ENCODE data around the gene CACNA1B.

DNA sequence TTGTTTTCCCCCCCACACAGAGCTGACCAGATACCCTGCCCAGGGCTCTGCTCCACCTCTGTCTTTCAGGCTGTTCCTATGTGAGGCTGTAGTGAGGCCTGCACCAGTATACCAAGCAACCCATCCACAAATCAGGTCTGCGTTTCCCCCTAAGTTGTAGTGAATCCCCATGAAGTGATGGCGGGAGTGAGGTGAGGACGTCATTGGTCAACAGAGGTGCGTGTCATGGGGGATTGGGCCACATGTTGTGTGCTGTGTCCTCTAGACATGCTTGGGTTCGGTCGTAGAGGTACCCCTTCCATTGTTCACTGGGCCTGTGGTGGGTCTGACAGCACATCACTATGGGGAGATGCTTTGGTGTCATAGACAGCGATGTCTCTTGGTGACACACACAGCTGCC lies 184.6 kb downstream of the CACNA1B start:
- no peak for TF ChIP-seq POLR2AphosphoS5 (IDR thresholded peaks at IDR 0.05; ENCODE audit: low read depth, low read length)
- no peak for TF ChIP-seq POLR2A (IDR thresholded peaks at IDR 0.05; ENCODE audit: low read depth, low read length)
- no peak for TF ChIP-seq PAX5 (IDR thresholded peaks at IDR 0.05; ENCODE audit: insufficient read depth, low read length, severe bottlenecking)
- TF ChIP-seq SPI1 (IDR thresholded peaks at IDR 0.05; ENCODE audit: low read depth, low read length): no peak

Data from GM12891 (cell line).